K562 (cell line): Measurements from ENCODE around the gene HMBS. TPM values are rescaled to one million over a fixed set of nuclear protein-coding genes. Genes with fewer than 3 reads are reported as not detected.

Experiments used
- ATAC-seq: fragments of 200-7000 bp; cut with Tn5 transposase; 3 replicates; pipeline ENCODE4 v1.9.1; 2020; ENCODE audit warnings: moderate library complexity
- BruUV-seq: library from RNA; stranded (reverse); fragments of 400-500 nt; replicated peaks from 2 replicates; lab custom pipeline; 2021; lab: Mats Ljungman, UMichigan
- CTCF ChIA-PET: fragments of 300-600 bp; formaldehyde crosslinking; extraction: SDS; loops from one replicate; lab custom pipeline; 2021; ENCODE audit warnings: low intra/inter-chr PET ratio; lab: Yijun Ruan, JAX
- POLR2A ChIA-PET: fragments of 300-600, 350-650 bp; sonication (Branson Sonifier 250); formaldehyde crosslinking; extraction: SDS; loops from one replicate; lab custom pipeline; 2021; ENCODE audit warnings: antibody characterized with exemption, inconsistent platforms; lab: Yijun Ruan, JAX
- DNase-seq, 4 experiments: peaks; one replicate each; pipeline versions ENCODE4 v3.0.0 to v3.0.0-alpha.2; 2011 to 2018; ENCODE audit warnings: low spot score in 3 of 4, mixed read lengths in 3 of 4; ENCODE audit errors: extremely low read depth in 1 of 4
- FAIRE-seq: peaks from 2 replicates; lab custom pipeline; 2011; peaks lifted over from hg19 to GRCh38; lab: Jason Lieb, UNC
- H2AFZ ChIP-seq: 2 replicates; pipeline ENCODE4 v1.6.0; 2011; ENCODE audit warnings: low read depth, low read length, control low read depth, inconsistent platforms
- H3K27ac ChIP-seq: fragments of 200-600 bp; 3 replicates; pipeline ENCODE4 v1.8.0; 2011; ENCODE audit warnings: low read depth, mild to moderate bottlenecking, control low read depth, inconsistent platforms, low read length, moderate library complexity, mixed read lengths; ENCODE audit errors: extremely low read depth
- H3K27me3 ChIP-seq, 2 experiments: fragments of 300-600 bp in 1 of 2; 2 replicates in 1 of 2; 3 replicates in 1 of 2; pipeline versions ENCODE4 v1.6.0 to v1.8.0; 2011; ENCODE audit warnings: inconsistent platforms in 2 of 2, low read length in 2 of 2, mild to moderate bottlenecking in 1 of 2, mixed read lengths in 1 of 2, moderate library complexity in 1 of 2; ENCODE audit not compliant: control insufficient read depth in 2 of 2, insufficient read depth in 2 of 2
- H3K36me3 ChIP-seq: fragments of 300-600 bp; 3 replicates; pipeline ENCODE4 v1.8.0; 2011; ENCODE audit warnings: mild to moderate bottlenecking, low read length, inconsistent platforms; ENCODE audit not compliant: control insufficient read depth, insufficient read depth
- H3K4me1 ChIP-seq, 2 experiments: fragments of 200-600 bp in 1 of 2; replicated peaks in 1 of 2; 2 replicates in 1 of 2; 3 replicates in 1 of 2; pipeline versions ENCODE4 v1.5.1 to v1.8.0; 2011; ENCODE audit warnings: inconsistent platforms in 2 of 2, low read length in 2 of 2, mild to moderate bottlenecking in 1 of 2, mixed read lengths in 1 of 2, moderate library complexity in 1 of 2; ENCODE audit not compliant: control insufficient read depth in 2 of 2, insufficient read depth in 2 of 2
- H3K4me2 ChIP-seq: 2 replicates; pipeline ENCODE4 v1.6.1; 2011; ENCODE audit warnings: low read length, control low read depth, inconsistent platforms, mixed read lengths; ENCODE audit not compliant: insufficient read depth
- H3K4me3 ChIP-seq: fragments of 200-600 bp; sonication (generic), shearing (Covaris generic); 2 replicates; pipeline ENCODE4 v1.5.1; 2016; ENCODE audit warnings: control low read depth, inconsistent platforms
- H3K79me2 ChIP-seq: fragments of 200-600 bp; 3 replicates; pipeline ENCODE4 v1.8.0; 2011; ENCODE audit warnings: low read length, inconsistent platforms; ENCODE audit not compliant: control insufficient read depth, insufficient read depth
- H3K9ac ChIP-seq, 2 experiments: 2 replicates each; pipeline versions ENCODE4 v1.6.0 to v1.6.1; 2011; ENCODE audit warnings: low read depth in 2 of 2, low read length in 2 of 2, control low read depth in 1 of 2, inconsistent platforms in 1 of 2, mild to moderate bottlenecking in 1 of 2, mixed read lengths in 1 of 2; ENCODE audit not compliant: insufficient read depth in 1 of 2
- H3K9me1 ChIP-seq: one replicate; pipeline ENCODE4 v1.6.0; 2011; ENCODE audit warnings: inconsistent platforms, mild to moderate bottlenecking, low read length, moderate library complexity; ENCODE audit not compliant: control insufficient read depth, insufficient read depth
- H3K9me3 ChIP-seq: replicated peaks from 2 replicates; pipeline ENCODE4 v1.5.1; 2011; ENCODE audit warnings: low read depth, low read length, inconsistent platforms; ENCODE audit not compliant: control insufficient read depth, insufficient read depth
- H4K20me1 ChIP-seq: replicated peaks from 2 replicates; pipeline ENCODE4 v1.6.1; 2011; ENCODE audit warnings: low read length, inconsistent platforms, mixed read lengths; ENCODE audit not compliant: control insufficient read depth, insufficient read depth
- ATF6 ChIP-seq: sonication (generic); formaldehyde crosslinking; IDR thresholded peaks from 2 replicates; pipeline ENCODE4 v1.4.0; 2020; ENCODE audit warnings: mild to moderate bottlenecking, missing genetic modification reagents
- CHD4 ChIP-seq: fragments of 200-600 bp; sonication (generic); IDR thresholded peaks from 3 replicates; pipeline ENCODE4 v1.6.1; 2012; ENCODE audit warnings: low read depth, mild to moderate bottlenecking, mixed read lengths, low read length, inconsistent platforms; ENCODE audit not compliant: insufficient read depth, insufficient replicate concordance, poor library complexity, severe bottlenecking
- DACH1 ChIP-seq: fragments of 450-650 bp; IDR thresholded peaks from 2 replicates; pipeline ENCODE4 v1.6.1; 2018; ENCODE audit not compliant: partially characterized antibody
- E2F4 ChIP-seq: sonication (generic); formaldehyde crosslinking; IDR thresholded peaks from 2 replicates; pipeline ENCODE4 v1.8.0; 2022; ENCODE audit warnings: mild to moderate bottlenecking, low read depth, missing genetic modification reagents
- EP300 ChIP-seq: IDR thresholded peaks from 2 replicates; pipeline ENCODE4 v1.6.1; 2012; ENCODE audit warnings: low read length, improper control_type of control experiment
- ESRRA ChIP-seq: fragments of 450-650 bp; IDR thresholded peaks from 2 replicates; pipeline ENCODE4 v1.6.1; 2014; ENCODE audit warnings: low read depth, mild to moderate bottlenecking, moderate library complexity, borderline replicate concordance
- ESRRB ChIP-seq: fragments of 250-450 bp; sonication (Bioruptor Pico); IDR thresholded peaks from 2 replicates; pipeline ENCODE4 v1.5.0; 2020; ENCODE audit warnings: mild to moderate bottlenecking, moderate library complexity, borderline replicate concordance
- HDAC1 ChIP-seq, 2 experiments: fragments of 450-650 bp; IDR thresholded peaks; 2 replicates each; pipeline ENCODE4 v1.6.1; 2016 to 2017; ENCODE audit warnings: inconsistent platforms in 1 of 2, mild to moderate bottlenecking in 1 of 2, moderate library complexity in 1 of 2
- HDAC2 ChIP-seq: fragments of 450-650 bp; IDR thresholded peaks from 2 replicates; pipeline ENCODE4 v1.6.1; 2016; ENCODE audit warnings: mild to moderate bottlenecking
- HDAC6 ChIP-seq: IDR thresholded peaks from 2 replicates; pipeline ENCODE4 v1.6.1; 2012; ENCODE audit warnings: low read depth, mild to moderate bottlenecking, control low read depth, inconsistent platforms, low read length, moderate library complexity
- MBD2 ChIP-seq: sonication (generic); IDR thresholded peaks from 2 replicates; pipeline ENCODE4 v1.6.1; 2016; ENCODE audit warnings: low read depth, borderline replicate concordance
- NCOA2 ChIP-seq, 2 experiments: fragments of 450-650 bp; IDR thresholded peaks; 2 replicates each; pipeline ENCODE4 v1.6.1; 2018; ENCODE audit warnings: mild to moderate bottlenecking in 2 of 2, moderate library complexity in 1 of 2; ENCODE audit not compliant: partially characterized antibody in 2 of 2
- RBM15 ChIP-seq: fragments of 200-400 bp; formaldehyde crosslinking; IDR thresholded peaks from 2 replicates; pipeline ENCODE4 v1.6.1; 2018; ENCODE audit warnings: mild to moderate bottlenecking, low read length, moderate library complexity; ENCODE audit not compliant: insufficient read depth
- RBM25 ChIP-seq: fragments of 200-400 bp; formaldehyde crosslinking; IDR thresholded peaks from 2 replicates; pipeline ENCODE4 v1.6.1; 2018; ENCODE audit warnings: low read length, low read depth, moderate library complexity; ENCODE audit not compliant: severe bottlenecking
- RCOR1 ChIP-seq, 2 experiments: IDR thresholded peaks; 2 replicates each; pipeline ENCODE4 v1.6.1; 2012; ENCODE audit warnings: low read depth in 2 of 2, low read length in 2 of 2, borderline replicate concordance in 1 of 2, improper control_type of control experiment in 1 of 2
- SETDB1 ChIP-seq: IDR thresholded peaks from one replicate; pipeline ENCODE4 v1.6.1; 2012; ENCODE audit warnings: low read length, control low read depth, inconsistent platforms
- ZNF143 ChIP-seq: sonication (generic); formaldehyde crosslinking; IDR thresholded peaks from 2 replicates; pipeline ENCODE4 v1.9.0; 2022; ENCODE audit warnings: mild to moderate bottlenecking, missing genetic modification reagents
- WGBS: fragments of 100-300 bp; shearing (Covaris generic); methylation state at CpG from one replicate; pipeline ENCODE4 v1.1.6; 2016; ENCODE audit warnings: low coverage, mixed read lengths; ENCODE audit not compliant: insufficient coverage; ENCODE audit errors: missing lambda C conversion rate; 5-methylcytosine and 5-hydroxymethylcytosine counted together
- in situ Hi-C: fragments of 300-500 bp; cut with MboI; formaldehyde crosslinking; loops from 4 replicates; pipeline ENCODE4 v1.15.0; 2018; ENCODE audit warnings: inconsistent platforms, mixed read lengths
- intact Hi-C: fragments of 100-400 bp; cut with micrococcal nuclease; formaldehyde crosslinking; loops from 2 replicates; pipeline ENCODE4 v1.14.2; 2022
- polyA plus RNA-seq, 8 experiments: library from polyadenylated mRNA; depleted of rRNA in 4 of 8; stranded (reverse) in 5 of 8; unstranded in 3 of 8; fragments of >200 nt; fragmentation: Nextera tagmentation in 2 of 8; fragmentation: Illumina TruSeq in 1 of 8; extraction: Ambion mirVana in 2 of 8; extraction: Trizol in 1 of 8; gene quantifications; 2 replicates each; pipeline versions ENCODE4 v1.2.1 to v1.2.3, GENCODE V29; 2011 to 2014; ENCODE audit warnings: inconsistent platforms in 1 of 8, missing spikeins in 1 of 8
- total RNA-seq, 7 experiments: library from RNA; depleted of rRNA in 6 of 7; stranded (reverse); fragments of >200 nt in 6 of 7; fragmentation: Illumina TruSeq in 2 of 7; extraction: Trizol in 2 of 7; gene quantifications; 2 replicates each; pipeline versions ENCODE4 v1.2.1 to v1.2.3, GENCODE V29; 2011 to 2021; ENCODE audit warnings: low replicate concordance in 1 of 7
- TF ChIP-seq, protein P1 (sequence below): IDR thresholded peaks from 2 replicates; pipeline ENCODE4 v1.6.1; 2014; ENCODE audit warnings: antibody characterized with exemption

The HMBS gene
- total and polyA plus RNA-seq, 9 of the 15 experiments (the other 6 are each of a cell fraction or from before 2014, with no cell fraction given): 56.9 to 385 (median 286) TPM

GRCh38 chr11:119117004-119117706 lies 32.5 kb downstream of the HMBS start:
- ATAC-seq (no peak), DNase-seq (no peak), FAIRE-seq (no peak)
- WGBS: 91% methylated on average over 3 of the region's 3 CpGs
- peaks cover 12% of the 10 kb centered on the region for H3K79me2 ChIP-seq
- POLR2A ChIA-PET: interaction anchor here (0.9 to 1.8 kb wide), 2 partner anchors 10 to 22 kb away, joined by 3 to 6 read pairs; partner anchors contain the start of gene C2CD2L
- in situ Hi-C loops (no loop called here), intact Hi-C loops (no loop called here)
- no peaks in the 10 kb centered on the region for H3K27me3 ChIP-seq
- H4K20me1 ChIP-seq: 0 out of 2 replicates have a peak, but pooled peaks cover 3% of the 10 kb centered on the region
- peaks cover 63% of the 10 kb centered on the region for H3K36me3 ChIP-seq
- no peak overlapping the region for H3K27ac ChIP-seq
- H2AFZ ChIP-seq: no peak overlapping the region
- H3K4me1 ChIP-seq: peaks cover 16 to 17% of the 10 kb centered on the region in 2 experiments
- no peaks in the 10 kb centered on the region for H3K9me3 ChIP-seq
- H3K4me3 ChIP-seq: no peak overlapping the region
- no peak overlapping the region; a peak in 1 of 4 replicates for H3K9ac ChIP-seq
- BruUV-seq: no TSS peak
- no peak overlapping the region for H3K4me2 ChIP-seq
- CTCF ChIA-PET: no interaction called here
- no peaks in the 10 kb centered on the region for H3K9me1 ChIP-seq
- TF ChIP-seq ZNF143 (CRISPR knock-in tag): no peak
- TF ChIP-seq RBM25: peak; percentile 97
- no peak for TF ChIP-seq SETDB1
- TF ChIP-seq ATF6 (CRISPR knock-in tag): no peak
- TF ChIP-seq, protein P1, sequence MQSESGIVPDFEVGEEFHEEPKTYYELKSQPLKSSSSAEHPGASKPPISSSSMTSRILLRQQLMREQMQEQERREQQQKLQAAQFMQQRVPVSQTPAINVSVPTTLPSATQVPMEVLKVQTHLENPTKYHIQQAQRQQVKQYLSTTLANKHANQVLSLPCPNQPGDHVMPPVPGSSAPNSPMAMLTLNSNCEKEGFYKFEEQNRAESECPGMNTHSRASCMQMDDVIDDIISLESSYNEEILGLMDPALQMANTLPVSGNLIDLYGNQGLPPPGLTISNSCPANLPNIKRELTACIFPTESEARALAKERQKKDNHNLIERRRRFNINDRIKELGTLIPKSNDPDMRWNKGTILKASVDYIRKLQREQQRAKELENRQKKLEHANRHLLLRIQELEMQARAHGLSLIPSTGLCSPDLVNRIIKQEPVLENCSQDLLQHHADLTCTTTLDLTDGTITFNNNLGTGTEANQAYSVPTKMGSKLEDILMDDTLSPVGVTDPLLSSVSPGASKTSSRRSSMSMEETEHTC: no peak
- no peak for TF ChIP-seq EP300
- no peak for TF ChIP-seq ESRRB (CRISPR knock-in tag)
- TF ChIP-seq MBD2: no peak
- TF ChIP-seq HDAC6: no peak
- TF ChIP-seq RBM15: no peak
- no peak for TF ChIP-seq DACH1
- TF ChIP-seq HDAC2: peak; percentile 81; the same call in 1 of the 2 replicates
- no peak for TF ChIP-seq E2F4
- peak; percentile 98 for TF ChIP-seq ESRRA
- no peak for TF ChIP-seq NCOA2 (IDR thresholded peaks at IDR 0.05; ENCODE audit: partially characterized antibody in 2 of 2)
- peak; percentile 54 for TF ChIP-seq CHD4
- TF ChIP-seq HDAC1 (IDR thresholded peaks at IDR 0.05): 0 out of 4 replicates have a peak, but pooled peaks of 1 of the 2 experiments have one; percentile 32
- peak in 1 of 2 experiments; percentile 82; a peak in 3 of 4 replicates for TF ChIP-seq RCOR1 (IDR thresholded peaks at IDR 0.05; ENCODE audit: borderline replicate concordance in 1 of 2, low read depth in 2 of 2, low read length in 2 of 2)
